Measurements from ENCODE around the gene CDK5.

Gene CDK5

GRCh38 chr7:151035902-151036301, 21.8 kb downstream of the CDK5 start:
- no peak for DNase-seq (ENCODE audit: low read depth)
- TF ChIP-seq CTCF (IDR thresholded peaks at IDR 0.05; ENCODE audit: low read length, missing control alignments) = no peak
- H3K4me3 ChIP-seq (replicated peaks; ENCODE audit: low read depth, low read length) = no peak overlapping the region

- no peak for DNase-seq (ENCODE audit: low read depth)
- no peak overlapping the region for H3K4me3 ChIP-seq (replicated peaks; ENCODE audit: low read depth, low read length)
- no peak for TF ChIP-seq CTCF (IDR thresholded peaks at IDR 0.05; ENCODE audit: low read length, missing control alignments)
Observed at GRCh38 chr7:151035026-151035717, 22.5 kb downstream of the CDK5 start.

GRCh38 chr7:151034312-151035025, 23.2 kb downstream of the CDK5 start:
- TF ChIP-seq CTCF (IDR thresholded peaks at IDR 0.05; ENCODE audit: low read length, missing control alignments) = no peak
- DNase-seq (ENCODE audit: low read depth) = no peak
- no peak overlapping the region for H3K4me3 ChIP-seq (replicated peaks; ENCODE audit: low read depth, low read length)

GRCh38 chr7:151033864-151034249, 23.8 kb downstream of the CDK5 start:
- TF ChIP-seq CTCF (IDR thresholded peaks at IDR 0.05; ENCODE audit: low read length, missing control alignments) = no peak
- no peak for DNase-seq (ENCODE audit: low read depth)
- H3K4me3 ChIP-seq (replicated peaks; ENCODE audit: low read depth, low read length) = no peak overlapping the region

GRCh38 chr7:151032936-151033863, 24.5 kb downstream of the CDK5 start:
- no peak for DNase-seq (ENCODE audit: low read depth)
- no peak for TF ChIP-seq CTCF (IDR thresholded peaks at IDR 0.05; ENCODE audit: low read length, missing control alignments)
- H3K4me3 ChIP-seq (replicated peaks; ENCODE audit: low read depth, low read length) = no peak overlapping the region

GRCh38 chr7:151031011-151031410, 26.7 kb downstream of the CDK5 start:
- no peak for DNase-seq (ENCODE audit: low read depth)
- no peak for TF ChIP-seq CTCF (IDR thresholded peaks at IDR 0.05; ENCODE audit: low read length, missing control alignments)
- no peak overlapping the region for H3K4me3 ChIP-seq (replicated peaks; ENCODE audit: low read depth, low read length)
